Smooth muscle cell of the brain vasculature (primary cell): ENCODE data around the gene PLA2G4B.

Experiments
- DNase-seq: peaks from one replicate; pipeline ENCODE4 v3.0.0-alpha.2; 2012; ENCODE audit warnings: low read depth, low spot score

The PLA2G4B gene

GRCh38 chr15:41868321-41868720, 29.7 kb downstream of the PLA2G4B start:
- no peak for DNase-seq

GRCh38 chr15:41869770-41870688, 31.4 kb downstream of the PLA2G4B start:
- no peak for DNase-seq

DNA sequence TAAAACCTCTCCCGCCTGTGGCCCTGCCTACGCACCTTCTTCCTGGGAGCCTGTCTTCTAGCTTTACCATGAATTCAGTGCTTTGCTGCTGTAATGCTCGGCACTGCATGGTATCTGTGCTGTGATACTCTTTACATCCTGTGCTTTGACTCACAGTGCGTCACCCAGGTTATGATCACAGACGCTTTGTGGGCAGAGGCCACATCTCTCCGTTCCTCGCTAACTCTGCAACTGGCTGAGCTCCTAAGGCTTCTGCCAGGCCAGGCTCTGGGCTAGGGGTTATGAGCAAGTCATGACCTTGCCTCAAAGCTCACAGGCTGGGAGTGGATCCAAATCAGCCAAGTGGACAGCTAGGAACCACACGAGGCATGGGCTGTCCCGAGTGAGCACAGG, 32.0 kb downstream of the PLA2G4B start:
- DNase-seq, result peak; percentile 57

- no peak for DNase-seq
Observed at GRCh38 chr15:41871175-41871905, 32.7 kb downstream of the PLA2G4B start.

DNA sequence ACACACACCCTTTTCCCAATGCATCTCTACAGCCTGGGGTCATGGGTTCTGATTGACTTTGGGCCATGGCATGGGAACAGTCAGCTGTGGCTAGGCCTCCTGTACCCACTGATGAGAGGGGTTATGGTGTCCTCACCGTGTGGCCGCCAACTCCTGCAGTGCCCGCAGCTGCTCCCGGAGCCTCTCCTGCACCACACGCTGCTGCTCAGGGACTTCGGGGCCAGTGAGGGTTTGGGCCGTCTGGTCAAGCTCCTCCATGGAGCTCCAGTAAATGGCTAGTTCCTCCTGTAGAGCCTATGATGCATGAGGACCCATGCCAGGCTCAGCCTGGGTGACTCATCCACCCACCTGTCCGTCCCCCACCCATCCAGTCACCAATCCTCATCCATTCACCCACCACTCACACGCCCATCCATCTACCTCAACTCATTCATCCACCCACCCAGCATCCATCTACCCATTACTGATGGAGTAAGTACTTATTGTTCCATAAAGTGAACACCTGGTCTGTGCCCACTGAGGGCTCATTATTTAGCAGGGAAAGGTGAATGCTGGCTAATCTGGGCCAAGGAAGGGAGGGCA, 33.6 kb downstream of the PLA2G4B start:
- DNase-seq, result no peak

DNA sequence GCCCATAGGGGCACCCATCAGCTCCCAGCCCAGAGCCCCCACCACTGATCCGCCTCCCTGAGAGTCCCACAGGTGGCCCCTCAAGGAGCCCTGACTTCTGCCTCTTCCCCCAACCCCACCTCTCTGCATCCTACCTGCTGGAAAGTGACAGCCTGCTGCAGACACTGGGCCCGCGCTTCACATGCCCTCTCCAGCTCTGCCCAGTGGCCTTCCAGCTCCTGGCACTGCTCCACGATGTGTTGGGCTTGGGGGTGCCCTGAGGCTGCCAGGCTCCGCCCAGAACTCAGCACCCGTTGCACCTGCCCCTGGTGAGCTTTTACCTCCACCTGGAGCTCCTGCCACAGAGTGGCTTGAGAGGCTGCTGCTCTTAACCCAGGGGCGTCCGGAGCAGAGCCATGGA, 35.1 kb downstream of the PLA2G4B start:
- DNase-seq, result no peak

GRCh38 chr15:41874736-41875135, 36.1 kb downstream of the PLA2G4B start:
- DNase-seq, result no peak

DNA sequence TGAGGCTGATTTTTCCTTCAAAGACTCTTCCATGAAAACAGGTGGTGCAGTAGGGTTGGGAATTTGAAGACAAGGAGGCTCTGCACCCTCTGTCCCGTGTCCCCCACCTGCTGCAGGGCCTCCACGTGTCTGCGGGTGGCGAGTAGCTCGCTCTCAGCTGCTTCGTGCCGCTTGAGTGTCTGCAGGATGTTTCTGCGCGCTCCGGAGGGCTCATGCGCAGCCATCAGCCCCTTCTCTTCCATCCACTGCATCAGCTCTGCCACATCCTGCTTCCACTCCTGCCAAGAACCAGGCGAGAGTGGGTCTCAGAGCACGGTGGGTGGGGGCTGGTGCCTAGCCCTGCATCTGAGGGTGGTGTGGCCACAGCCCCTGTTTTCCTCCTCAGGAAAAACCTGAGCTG, 37.4 kb downstream of the PLA2G4B start:
- no peak for DNase-seq

DNA sequence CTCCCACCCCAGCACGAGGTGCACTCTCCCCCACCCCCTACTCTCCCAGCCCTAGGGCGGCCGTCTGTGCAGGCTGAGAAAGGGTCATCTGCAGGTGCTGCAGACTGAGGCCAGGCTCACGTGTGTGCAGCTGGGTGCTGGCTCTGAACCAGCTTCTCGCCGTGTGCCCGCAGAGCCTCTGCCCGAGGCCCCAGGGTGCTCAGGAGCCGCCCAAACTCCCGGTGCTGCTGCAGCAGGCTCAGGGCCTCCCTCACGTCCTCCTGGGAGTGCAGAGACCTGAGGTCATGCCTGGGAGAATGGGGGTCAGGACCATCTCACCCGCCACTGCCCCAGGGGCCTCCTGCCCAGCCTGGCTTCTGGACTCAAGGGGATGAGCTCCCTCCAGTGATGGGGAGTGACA, 38.0 kb downstream of the PLA2G4B start:
- DNase-seq, result no peak

DNA sequence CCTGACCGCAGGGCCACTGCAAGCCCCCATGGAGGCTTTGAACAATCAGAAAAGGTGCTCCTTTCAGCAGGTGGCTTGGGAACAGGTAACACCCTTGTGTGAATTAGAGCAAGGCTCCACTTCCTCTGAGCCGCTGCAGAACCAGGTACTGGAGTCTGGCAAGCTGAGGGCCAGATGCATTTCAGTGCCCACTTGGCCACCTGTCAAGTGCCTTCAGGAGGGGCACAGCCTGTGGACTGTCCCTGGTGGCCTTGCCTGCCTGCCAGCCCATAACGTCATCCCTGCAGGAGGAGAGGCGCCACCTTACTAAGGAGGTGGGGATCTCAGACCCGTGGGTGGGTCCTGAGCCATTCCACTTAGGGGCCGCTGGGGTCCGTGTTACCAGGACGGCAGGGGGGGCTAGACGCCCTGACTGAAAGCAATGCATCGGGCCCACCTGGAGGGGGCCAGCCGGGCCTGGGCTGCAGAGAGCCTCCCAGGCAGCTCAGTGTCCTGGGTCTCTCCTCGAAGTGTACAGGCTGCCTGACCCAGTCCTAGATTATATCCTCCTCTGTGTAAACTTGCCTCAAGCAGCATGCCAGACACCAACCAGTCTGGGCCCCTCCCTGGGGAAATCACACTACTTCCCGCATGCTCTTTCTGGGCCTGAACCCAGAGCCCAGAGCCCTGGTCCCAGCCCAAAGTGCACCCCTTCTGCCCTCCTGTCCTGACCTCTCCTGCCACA, 39.1 kb downstream of the PLA2G4B start:
- no peak for DNase-seq

- DNase-seq, result no peak
Observed at GRCh38 chr15:41878355-41878699, 39.7 kb downstream of the PLA2G4B start.

DNA sequence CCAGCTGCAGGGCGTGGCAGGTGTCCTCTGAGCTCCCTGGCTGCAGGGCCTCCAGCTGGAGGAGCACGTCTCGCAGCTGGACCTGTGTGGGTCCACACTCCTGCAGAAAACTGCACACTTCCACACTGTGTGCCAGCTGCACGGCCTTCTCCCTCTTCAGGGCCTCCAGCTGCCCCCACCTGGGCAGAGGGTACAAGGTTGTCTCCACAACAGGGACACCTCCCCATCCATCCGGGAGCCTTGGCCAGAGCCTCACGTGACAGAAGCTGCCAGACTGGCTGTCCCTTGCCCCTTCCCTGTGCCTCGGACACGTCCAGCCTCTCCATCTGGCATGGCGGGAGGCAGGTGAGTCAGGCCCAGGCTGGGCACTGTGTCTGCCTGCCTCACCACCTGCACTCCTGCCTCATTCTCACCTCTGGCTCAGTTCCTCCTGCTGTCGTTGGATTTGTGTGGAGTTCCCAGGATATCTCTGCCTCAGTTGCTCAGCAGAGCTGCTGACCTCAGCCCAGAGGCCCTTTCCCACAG, 40.7 kb downstream of the PLA2G4B start:
- DNase-seq, result no peak

- DNase-seq, result no peak
Observed at GRCh38 chr15:41880156-41880877, 41.7 kb downstream of the PLA2G4B start.

DNA sequence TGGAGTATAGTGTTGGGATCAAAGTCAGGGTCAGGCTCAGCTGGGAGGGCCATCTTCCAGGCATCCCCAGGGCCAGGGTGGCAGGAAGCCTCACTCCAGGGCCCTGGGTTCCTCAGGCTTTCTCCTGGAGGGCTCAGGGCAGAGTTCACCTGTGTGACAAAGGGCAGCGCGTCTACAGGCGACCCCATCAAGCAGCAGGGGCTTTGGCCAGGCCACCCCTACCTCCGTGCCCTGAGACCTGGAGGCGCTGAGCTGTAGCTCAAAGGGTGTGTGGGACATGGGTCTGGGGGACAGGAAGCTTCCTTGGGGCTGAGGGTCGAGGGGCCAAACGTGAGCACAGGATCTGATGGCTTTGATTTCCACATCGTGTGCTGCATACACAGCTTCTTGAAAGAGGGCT, 42.4 kb downstream of the PLA2G4B start:
- no peak for DNase-seq

DNA sequence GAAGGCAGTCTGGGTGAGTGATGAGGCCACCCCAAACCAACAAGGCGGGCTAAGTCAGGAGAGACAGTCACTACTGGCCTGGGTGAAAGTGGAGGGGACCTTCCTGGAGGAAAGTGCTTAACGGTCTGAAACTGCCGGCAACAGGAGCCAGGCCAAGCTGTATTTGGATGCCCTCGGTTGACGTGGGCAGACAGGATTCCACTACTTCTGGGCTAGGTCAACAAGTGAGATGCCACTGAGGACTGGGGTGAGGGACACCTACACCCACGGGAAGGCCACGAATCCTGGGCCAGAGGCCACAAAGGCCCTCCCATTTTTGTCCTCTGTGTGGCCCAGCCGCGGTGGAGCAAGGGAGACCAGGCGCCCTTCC, 42.9 kb downstream of the PLA2G4B start:
- DNase-seq, result no peak

DNA sequence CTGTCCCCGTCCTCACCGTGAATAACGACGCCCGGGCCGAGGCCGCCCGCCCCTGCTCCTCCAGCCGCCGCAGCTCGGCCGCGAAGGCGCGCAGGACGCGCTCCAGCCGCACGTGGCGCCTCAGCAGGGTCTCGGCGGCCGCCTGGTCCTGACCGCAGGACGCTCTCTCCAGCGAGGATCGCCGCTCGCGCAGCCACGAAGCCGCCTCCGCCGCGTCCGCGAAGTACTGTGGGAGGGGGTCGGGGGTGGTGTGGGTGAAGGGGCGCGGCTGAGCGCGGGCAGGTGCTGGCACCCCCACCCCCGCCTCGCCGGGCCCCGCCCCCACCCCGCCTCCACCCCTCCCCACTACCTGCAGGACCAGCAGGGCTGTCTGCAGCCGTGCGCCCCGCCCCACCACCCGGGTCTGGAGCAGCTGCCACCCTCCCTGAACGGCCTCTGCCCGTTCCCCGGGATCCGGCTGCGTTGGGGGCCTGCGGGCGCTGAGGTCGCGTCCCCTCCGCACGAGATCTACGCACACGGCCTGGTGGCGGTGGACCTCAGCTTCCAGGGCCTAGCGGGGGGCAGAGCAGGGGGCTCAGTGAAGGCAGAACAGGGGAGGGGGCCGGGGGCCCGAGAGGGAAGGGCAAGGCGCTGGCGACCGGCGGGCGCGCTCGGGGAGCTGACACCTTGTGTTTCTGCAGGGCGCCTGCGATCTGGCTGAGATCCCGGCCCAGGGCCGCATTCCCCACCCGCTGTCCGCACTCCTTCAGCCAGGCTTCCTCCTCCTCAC, 43.5 kb downstream of the PLA2G4B start:
- DNase-seq, result no peak

DNA sequence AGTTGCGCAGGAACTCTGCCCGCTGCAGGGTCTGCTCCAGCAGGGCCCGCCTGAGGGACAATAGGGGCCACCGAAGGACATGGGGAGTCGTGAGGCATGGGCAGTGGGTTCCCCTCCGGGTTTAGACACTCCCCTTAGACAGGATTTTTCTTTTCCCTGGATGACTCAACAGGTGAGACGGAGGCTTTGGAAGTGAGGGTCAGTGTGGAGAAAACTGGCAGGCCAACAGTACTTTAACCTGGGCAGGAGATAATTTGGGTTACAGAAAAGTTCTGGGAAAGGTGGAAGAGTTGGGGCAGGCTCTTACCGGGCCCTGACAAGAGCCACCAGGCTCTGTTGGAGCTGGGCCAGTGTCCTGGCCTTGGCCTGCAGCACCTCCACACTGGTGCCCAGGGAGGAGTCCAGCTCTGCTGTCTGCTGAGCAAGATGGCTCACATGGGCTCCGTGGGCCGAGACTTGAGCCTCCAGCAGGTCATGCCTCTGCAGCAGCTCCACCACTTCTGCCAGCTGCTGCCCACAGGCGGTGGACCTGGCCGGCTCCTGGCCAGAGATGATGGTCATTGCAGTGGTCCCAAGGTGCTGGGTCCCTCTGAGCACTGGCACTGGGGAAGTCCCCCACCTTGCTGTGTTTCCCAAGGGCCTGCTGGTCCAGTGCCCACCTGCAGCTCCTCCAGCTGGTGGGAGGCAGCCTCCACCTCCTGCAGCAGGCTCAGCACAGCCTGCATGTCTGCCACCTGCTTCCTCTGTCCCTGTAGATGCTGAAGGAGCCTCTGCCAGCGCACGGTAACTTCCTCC, 44.2 kb downstream of the PLA2G4B start:
- no peak for DNase-seq

GRCh38 chr15:41883484-41883825, 44.8 kb downstream of the PLA2G4B start:
- DNase-seq, result no peak

- no peak for DNase-seq
Observed at GRCh38 chr15:41884458-41884857, 45.8 kb downstream of the PLA2G4B start.

- DNase-seq, result no peak
Observed at GRCh38 chr15:41885321-41885720, 46.7 kb downstream of the PLA2G4B start.
